HL-60 (cell line): ENCODE data around the gene DNAL1.

ENCODE experiments used
- CTCF ChIP-seq: IDR thresholded peaks from one replicate; pipeline ENCODE4 v1.5.1; 2011; ENCODE audit warnings: low read length, control low read depth, inconsistent platforms; ENCODE audit not compliant: insufficient read depth
- GABPA ChIP-seq: IDR thresholded peaks from 2 replicates; pipeline ENCODE4 v1.6.1; 2012; ENCODE audit warnings: low read depth
- POLR2AphosphoS5 ChIP-seq: IDR thresholded peaks from 2 replicates; pipeline ENCODE4 v1.6.1; 2012; ENCODE audit warnings: low read depth
- SPI1 ChIP-seq: IDR thresholded peaks from 2 replicates; pipeline ENCODE4 v1.6.1; 2012; ENCODE audit warnings: low read depth, mild to moderate bottlenecking, borderline replicate concordance
- TF ChIP-seq, protein P1 (sequence below): IDR thresholded peaks from 2 replicates; pipeline ENCODE4 v1.6.1; 2012; ENCODE audit warnings: low read depth; ENCODE audit not compliant: insufficient replicate concordance

DNA sequence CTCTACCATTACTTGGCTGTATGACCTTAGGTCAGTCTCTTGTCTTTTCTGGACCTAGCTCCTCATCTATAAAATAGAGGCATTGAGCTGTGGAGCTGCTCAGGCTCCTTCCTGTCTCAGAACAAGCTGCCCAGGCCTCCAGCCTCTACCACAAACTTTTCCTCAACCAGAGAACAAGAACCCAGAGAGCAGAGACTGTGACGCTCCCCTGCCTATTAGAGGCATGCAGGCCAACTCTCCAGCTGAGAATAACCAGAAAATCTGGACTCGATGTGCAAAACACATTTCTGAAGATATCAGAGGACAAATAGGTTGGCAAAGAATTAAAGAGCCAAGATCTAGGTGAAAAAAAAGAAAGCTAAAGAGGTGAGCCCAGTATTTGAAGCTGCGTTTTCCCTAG, 87.2 kb downstream of the DNAL1 start:
- TF ChIP-seq CTCF (no peak), POLR2AphosphoS5 (no peak), GABPA (no peak), SPI1 (no peak)
- TF ChIP-seq, protein P1, sequence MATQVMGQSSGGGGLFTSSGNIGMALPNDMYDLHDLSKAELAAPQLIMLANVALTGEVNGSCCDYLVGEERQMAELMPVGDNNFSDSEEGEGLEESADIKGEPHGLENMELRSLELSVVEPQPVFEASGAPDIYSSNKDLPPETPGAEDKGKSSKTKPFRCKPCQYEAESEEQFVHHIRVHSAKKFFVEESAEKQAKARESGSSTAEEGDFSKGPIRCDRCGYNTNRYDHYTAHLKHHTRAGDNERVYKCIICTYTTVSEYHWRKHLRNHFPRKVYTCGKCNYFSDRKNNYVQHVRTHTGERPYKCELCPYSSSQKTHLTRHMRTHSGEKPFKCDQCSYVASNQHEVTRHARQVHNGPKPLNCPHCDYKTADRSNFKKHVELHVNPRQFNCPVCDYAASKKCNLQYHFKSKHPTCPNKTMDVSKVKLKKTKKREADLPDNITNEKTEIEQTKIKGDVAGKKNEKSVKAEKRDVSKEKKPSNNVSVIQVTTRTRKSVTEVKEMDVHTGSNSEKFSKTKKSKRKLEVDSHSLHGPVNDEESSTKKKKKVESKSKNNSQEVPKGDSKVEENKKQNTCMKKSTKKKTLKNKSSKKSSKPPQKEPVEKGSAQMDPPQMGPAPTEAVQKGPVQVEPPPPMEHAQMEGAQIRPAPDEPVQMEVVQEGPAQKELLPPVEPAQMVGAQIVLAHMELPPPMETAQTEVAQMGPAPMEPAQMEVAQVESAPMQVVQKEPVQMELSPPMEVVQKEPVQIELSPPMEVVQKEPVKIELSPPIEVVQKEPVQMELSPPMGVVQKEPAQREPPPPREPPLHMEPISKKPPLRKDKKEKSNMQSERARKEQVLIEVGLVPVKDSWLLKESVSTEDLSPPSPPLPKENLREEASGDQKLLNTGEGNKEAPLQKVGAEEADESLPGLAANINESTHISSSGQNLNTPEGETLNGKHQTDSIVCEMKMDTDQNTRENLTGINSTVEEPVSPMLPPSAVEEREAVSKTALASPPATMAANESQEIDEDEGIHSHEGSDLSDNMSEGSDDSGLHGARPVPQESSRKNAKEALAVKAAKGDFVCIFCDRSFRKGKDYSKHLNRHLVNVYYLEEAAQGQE: no peak
